ENCODE results near the gene MTPN. TPM values are rescaled to one million over a fixed set of nuclear protein-coding genes. Genes with fewer than 3 reads are reported as not detected.

Gene MTPN
- total and polyA plus RNA-seq, 8 donors: 106 to 130 (median 122) TPM

- Histone ChIP-seq H3K9me3 (no peaks in the 10 kb centered on the region), H3K4me3 (no peak overlapping the region), H3K27me3 (peaks cover 0 to 10% of the 10 kb centered on the region in 2 donors), H3K27ac (no peak overlapping the region), H3K4me1 (no peaks in the 10 kb centered on the region), H3K36me3 (no peaks in the 10 kb centered on the region)
- intact Hi-C loops (cut with DNase I): no loop called here
- no peak for ATAC-seq
- no peak for DNase-seq
- no peak for TF ChIP-seq CTCF (IDR thresholded peaks at IDR 0.05)
Measured at GRCh38 chr7:136012238-136012637, 35.1 kb upstream of the MTPN start.

DNA sequence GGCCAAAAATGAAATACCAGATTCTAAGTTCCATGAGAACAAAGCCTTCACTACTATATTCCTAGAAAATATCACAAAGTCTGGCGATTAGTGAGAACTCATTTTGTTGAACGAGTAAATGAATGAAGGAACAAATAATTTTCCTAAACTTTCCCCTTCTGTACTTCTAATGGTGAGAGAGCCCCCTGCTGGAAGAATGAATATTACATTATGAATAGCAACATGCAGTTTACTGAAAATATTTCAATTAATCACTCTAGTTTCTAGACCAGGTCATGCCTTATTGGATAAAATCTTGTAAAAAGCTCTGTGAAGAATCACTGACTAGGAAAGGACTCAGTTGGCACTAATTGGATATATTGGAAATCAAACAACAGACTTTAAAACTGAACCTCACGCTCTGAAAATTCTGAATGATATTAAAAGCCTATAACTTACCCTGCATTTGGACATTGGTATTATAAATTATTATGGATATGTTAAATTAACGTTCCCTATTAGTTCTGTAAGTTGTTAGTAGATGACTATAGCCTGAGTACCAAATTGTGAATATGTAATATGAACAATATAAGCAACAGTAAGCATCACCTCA lies 32.4 kb upstream of the MTPN start:
- no peaks in the 10 kb centered on the region for H3K36me3 ChIP-seq
- no peak overlapping the region for H3K27ac ChIP-seq
- H3K27me3 ChIP-seq: peaks cover 0 to 2% of the 10 kb centered on the region in 2 donors
- TF ChIP-seq CTCF (IDR thresholded peaks at IDR 0.05): peak; percentile 54 to 65
- intact Hi-C loops (cut with DNase I): loop anchor here (2.0 to 10.0 kb wide), 2 partner anchors 205 to 209 kb away; no protein-coding TSS in a partner anchor
- ATAC-seq: peak; percentile 47
- H3K4me3 ChIP-seq: no peak overlapping the region
- DNase-seq: peak in 2 of 4 donors; percentile 37 to 55
- H3K9me3 ChIP-seq: no peaks in the 10 kb centered on the region
- no peaks in the 10 kb centered on the region for H3K4me1 ChIP-seq

DNA sequence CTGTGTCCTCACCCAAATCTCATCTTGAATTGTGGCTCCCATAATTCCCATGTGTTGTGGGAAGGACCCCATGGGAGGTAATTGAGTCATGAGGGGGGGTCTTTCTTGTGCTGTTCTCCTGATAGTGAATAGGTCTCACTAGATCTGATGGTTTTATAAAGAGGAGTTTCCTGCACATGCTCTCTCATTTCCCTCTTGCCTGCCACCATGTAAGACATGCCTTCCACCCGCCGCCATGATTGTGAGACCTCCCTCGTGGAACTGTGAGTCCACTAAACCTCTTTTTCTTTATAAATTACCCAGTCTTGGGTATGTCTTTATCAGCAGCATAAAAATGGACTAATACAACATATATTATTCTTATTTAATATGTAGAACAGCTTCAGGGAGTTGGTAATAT lies 29.0 kb upstream of the MTPN start:
- intact Hi-C loops (cut with DNase I): loop anchor here in 1 of 2 donors (10.0 kb wide), 1 partner anchor 201 kb away; no protein-coding TSS in a partner anchor
- H3K36me3 ChIP-seq: no peaks in the 10 kb centered on the region

GRCh38 chr7:136004083-136004482 lies 26.9 kb upstream of the MTPN start:
- no peak overlapping the region for H3K27ac ChIP-seq
- intact Hi-C loops (cut with DNase I): loop anchor here in 1 of 2 donors (10.0 kb wide), 1 partner anchor 199 kb away; no protein-coding TSS in a partner anchor
- no peaks in the 10 kb centered on the region for H3K9me3 ChIP-seq
- no peaks in the 10 kb centered on the region for H3K36me3 ChIP-seq
- H3K27me3 ChIP-seq: no peaks in the 10 kb centered on the region
- no peak for TF ChIP-seq CTCF (IDR thresholded peaks at IDR 0.05)
- no peaks in the 10 kb centered on the region for H3K4me1 ChIP-seq
- no peak for ATAC-seq
- no peak overlapping the region for H3K4me3 ChIP-seq
- DNase-seq: no peak

More for the DNA sequence above, 29.0 kb upstream of the MTPN start:
- no peak overlapping the region for H3K27ac ChIP-seq
- DNase-seq (no peak), ATAC-seq (no peak)
- no peak overlapping the region for H3K4me3 ChIP-seq
- no peak for TF ChIP-seq CTCF (IDR thresholded peaks at IDR 0.05)
- no peaks in the 10 kb centered on the region for H3K27me3 ChIP-seq
- H3K9me3 ChIP-seq: no peaks in the 10 kb centered on the region
- H3K4me1 ChIP-seq: no peaks in the 10 kb centered on the region

GRCh38 chr7:136002802-136003201 lies 25.6 kb upstream of the MTPN start:
- intact Hi-C loops (cut with DNase I): loop anchor here in 1 of 2 donors (10.0 kb wide), 1 partner anchor 198 kb away; no protein-coding TSS in a partner anchor
- TF ChIP-seq CTCF (IDR thresholded peaks at IDR 0.05): no peak
- no peaks in the 10 kb centered on the region for H3K9me3 ChIP-seq
- no peaks in the 10 kb centered on the region for H3K36me3 ChIP-seq
- H3K4me3 ChIP-seq: no peak overlapping the region
- DNase-seq (no peak), ATAC-seq (no peak)
- no peaks in the 10 kb centered on the region for H3K4me1 ChIP-seq
- H3K27ac ChIP-seq: no peak overlapping the region
- no peaks in the 10 kb centered on the region for H3K27me3 ChIP-seq
